ENCODE data around the gene VAV1.
A peak's percentile ranks its signal among the peaks of the same experiment; 100 is the strongest.

Gene VAV1

GRCh38 chr19:6772028-6772865, at the start of gene VAV1:
TSS of gene VAV1 (plus strand) at chr19:6772708. CDS start at chr19:6772808, 100 bp downstream.
- peak; percentile 86 for DNase-seq (ENCODE audit: low spot score)

- DNase-seq (ENCODE audit: low spot score), result no peak
These were observed 49.3 kb upstream of the VAV1 start for GRCh38 chr19:6723108-6723618.

- DNase-seq (ENCODE audit: low spot score), result no peak
These were observed 48.8 kb upstream of the VAV1 start for GRCh38 chr19:6723738-6724137.

GRCh38 chr19:6724631-6725492, 47.6 kb upstream of the VAV1 start:
- DNase-seq (ENCODE audit: low spot score), result no peak

- DNase-seq (ENCODE audit: low spot score), result no peak
These were observed 46.8 kb upstream of the VAV1 start for GRCh38 chr19:6725513-6726231.

GRCh38 chr19:6728346-6728745, 44.2 kb upstream of the VAV1 start:
- no peak for DNase-seq (ENCODE audit: low spot score)

- DNase-seq (ENCODE audit: low spot score), result no peak
These were observed 42.8 kb upstream of the VAV1 start for GRCh38 chr19:6729573-6730152.

GRCh38 chr19:6730153-6730804, 42.2 kb upstream of the VAV1 start:
- no peak for DNase-seq (ENCODE audit: low spot score)

- no peak for DNase-seq (ENCODE audit: low spot score)
These were observed 41.4 kb upstream of the VAV1 start for GRCh38 chr19:6730941-6731670.

GRCh38 chr19:6731822-6732221, 40.7 kb upstream of the VAV1 start:
- no peak for DNase-seq (ENCODE audit: low spot score)

GRCh38 chr19:6732803-6733337, 39.6 kb upstream of the VAV1 start:
- no peak for DNase-seq (ENCODE audit: low spot score)

- no peak for DNase-seq (ENCODE audit: low spot score)
These were observed 39.0 kb upstream of the VAV1 start for GRCh38 chr19:6733338-6734095.

- no peak for DNase-seq (ENCODE audit: low spot score)
These were observed 38.3 kb upstream of the VAV1 start for GRCh38 chr19:6734096-6734696.

- no peak for DNase-seq (ENCODE audit: low spot score)
These were observed 37.2 kb upstream of the VAV1 start for GRCh38 chr19:6735181-6735911.

GRCh38 chr19:6736169-6736916, 36.2 kb upstream of the VAV1 start:
- DNase-seq (ENCODE audit: low spot score), result peak; percentile 82

GRCh38 chr19:6736917-6737283, 35.6 kb upstream of the VAV1 start:
- DNase-seq (ENCODE audit: low spot score), result no peak

GRCh38 chr19:6737284-6737872, 35.1 kb upstream of the VAV1 start, which contains the start of gene GPR108:
TSS of gene GPR108 (minus strand) at chr19:6737580. CDS start at chr19:6737576, 4 bp downstream.
- DNase-seq (ENCODE audit: low spot score), result peak; percentile 100

All from activated CD4-positive, alpha-beta T cell treated with anti-CD3 and anti-CD28 coated beads, Interleukin-2, Interleukin-4, amounts not matched to agents 100 ng/mL and 50 ng/mL, durations not matched to agents 16 hours and 8 hours (primary cell).